Body of pancreas (tissue), 4 donors: ENCODE measurements around the gene PLCD4.

Source experiments
- POLR2A ChIP-seq, 3 donors: fragments of 450-650 bp; IDR thresholded peaks; one replicate each; pipeline ENCODE4 v1.6.1; 2016; ENCODE audit warnings: antibody characterized with exemption in 3 of 3, mild to moderate bottlenecking in 2 of 3
- TF ChIP-seq, protein P1 (sequence below), 7 experiments: fragments of 450-650 bp in 4 of 7; fragments of 200-600 bp in 3 of 7; sonication (generic) in 3 of 7; IDR thresholded peaks; one replicate each; pipeline ENCODE4 v1.5.1; 2016 to 2019; ENCODE audit warnings: antibody characterized with exemption in 7 of 7

DNA sequence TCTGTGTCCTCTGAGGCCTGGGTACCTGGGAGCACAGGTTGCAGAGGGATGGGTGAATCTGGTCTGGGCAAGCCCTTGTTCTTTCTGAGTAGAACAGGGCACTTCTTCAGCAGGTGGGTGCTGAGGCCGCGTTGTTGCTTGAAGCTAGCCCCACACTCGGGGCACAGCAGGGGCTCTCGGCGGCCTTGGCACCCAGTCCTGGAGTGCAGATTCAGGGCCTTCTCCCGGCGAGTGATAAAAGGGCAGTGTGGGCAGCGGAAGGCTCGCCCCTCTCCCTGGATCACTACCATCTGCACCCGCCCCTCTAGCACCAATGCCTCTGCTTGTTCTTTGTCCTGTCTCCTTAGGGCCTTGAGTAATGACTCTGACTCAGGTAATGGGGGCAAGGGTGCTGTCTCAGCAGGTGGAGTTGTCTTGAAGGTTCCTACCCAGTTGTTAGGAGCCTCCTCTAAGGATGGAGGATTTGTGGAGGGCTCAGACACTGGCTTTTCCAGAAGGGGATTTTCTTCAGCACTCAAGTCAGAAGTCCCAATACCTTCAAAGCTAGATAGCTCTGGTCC, 36.1 kb downstream of the PLCD4 start:
- no peak for TF ChIP-seq POLR2A (IDR thresholded peaks at IDR 0.05)
- TF ChIP-seq, protein P1, sequence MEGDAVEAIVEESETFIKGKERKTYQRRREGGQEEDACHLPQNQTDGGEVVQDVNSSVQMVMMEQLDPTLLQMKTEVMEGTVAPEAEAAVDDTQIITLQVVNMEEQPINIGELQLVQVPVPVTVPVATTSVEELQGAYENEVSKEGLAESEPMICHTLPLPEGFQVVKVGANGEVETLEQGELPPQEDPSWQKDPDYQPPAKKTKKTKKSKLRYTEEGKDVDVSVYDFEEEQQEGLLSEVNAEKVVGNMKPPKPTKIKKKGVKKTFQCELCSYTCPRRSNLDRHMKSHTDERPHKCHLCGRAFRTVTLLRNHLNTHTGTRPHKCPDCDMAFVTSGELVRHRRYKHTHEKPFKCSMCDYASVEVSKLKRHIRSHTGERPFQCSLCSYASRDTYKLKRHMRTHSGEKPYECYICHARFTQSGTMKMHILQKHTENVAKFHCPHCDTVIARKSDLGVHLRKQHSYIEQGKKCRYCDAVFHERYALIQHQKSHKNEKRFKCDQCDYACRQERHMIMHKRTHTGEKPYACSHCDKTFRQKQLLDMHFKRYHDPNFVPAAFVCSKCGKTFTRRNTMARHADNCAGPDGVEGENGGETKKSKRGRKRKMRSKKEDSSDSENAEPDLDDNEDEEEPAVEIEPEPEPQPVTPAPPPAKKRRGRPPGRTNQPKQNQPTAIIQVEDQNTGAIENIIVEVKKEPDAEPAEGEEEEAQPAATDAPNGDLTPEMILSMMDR (IDR thresholded peaks at IDR 0.05), result no peak
